ENCODE measurements around the gene TOP3B.

TOP3B gene

GRCh38 chr22:21921729-21922128, 60.9 kb downstream of the TOP3B start:
- Histone ChIP-seq H3K4me3 (ENCODE audit: low read length) (no peak overlapping the region), H4K20me1 (ENCODE audit: control insufficient read depth, insufficient read depth, low read depth, low read length) (no peaks in the 10 kb centered on the region), H3K9me3 (ENCODE audit: control insufficient read depth, insufficient read depth, low read length) (no peaks in the 10 kb centered on the region), H3K4me1 (ENCODE audit: control insufficient read depth, low read length) (no peaks in the 10 kb centered on the region), H3K36me3 (ENCODE audit: control insufficient read depth, low read length) (no peaks in the 10 kb centered on the region), H3K27ac (ENCODE audit: low read depth, low read length) (no peak overlapping the region), H3K9me2 (replicated peaks; ENCODE audit: control insufficient read depth, low read length) (no peaks in the 10 kb centered on the region), H3K27me3 (ENCODE audit: control insufficient read depth, low read length) (no peaks in the 10 kb centered on the region), H3K4me2 (ENCODE audit: low read length) (no peak overlapping the region), H3F3A (ENCODE audit: control insufficient read depth, insufficient read depth) (no peaks in the 10 kb centered on the region), H3K79me2 (ENCODE audit: control insufficient read depth, low read length) (no peaks in the 10 kb centered on the region)
- TF ChIP-seq CTCF (IDR thresholded peaks at IDR 0.05; ENCODE audit: low read depth, low read length, poor library complexity, severe bottlenecking) (no peak), EZH2phosphoT487 (IDR thresholded peaks at IDR 0.05; ENCODE audit: borderline replicate concordance, low read length) (no peak)

GRCh38 chr22:21921184-21921721, 61.3 kb downstream of the TOP3B start:
- Histone ChIP-seq H3K36me3 (ENCODE audit: control insufficient read depth, low read length) (no peaks in the 10 kb centered on the region), H3K9me3 (ENCODE audit: control insufficient read depth, insufficient read depth, low read length) (no peaks in the 10 kb centered on the region), H3K79me2 (ENCODE audit: control insufficient read depth, low read length) (no peaks in the 10 kb centered on the region), H3K4me1 (ENCODE audit: control insufficient read depth, low read length) (no peaks in the 10 kb centered on the region), H3K4me3 (ENCODE audit: low read length) (no peak overlapping the region), H3K27me3 (ENCODE audit: control insufficient read depth, low read length) (no peaks in the 10 kb centered on the region), H3K4me2 (ENCODE audit: low read length) (no peak overlapping the region), H3K9me2 (replicated peaks; ENCODE audit: control insufficient read depth, low read length) (no peaks in the 10 kb centered on the region), H3K27ac (ENCODE audit: low read depth, low read length) (no peak overlapping the region), H4K20me1 (ENCODE audit: control insufficient read depth, insufficient read depth, low read depth, low read length) (no peaks in the 10 kb centered on the region), H3F3A (ENCODE audit: control insufficient read depth, insufficient read depth) (no peaks in the 10 kb centered on the region)
- TF ChIP-seq CTCF (IDR thresholded peaks at IDR 0.05; ENCODE audit: low read depth, low read length, poor library complexity, severe bottlenecking) (no peak), EZH2phosphoT487 (IDR thresholded peaks at IDR 0.05; ENCODE audit: borderline replicate concordance, low read length) (no peak)

- Histone ChIP-seq H3K36me3 (ENCODE audit: control insufficient read depth, low read length) (no peaks in the 10 kb centered on the region), H3K27ac (ENCODE audit: low read depth, low read length) (no peak overlapping the region), H4K20me1 (ENCODE audit: control insufficient read depth, insufficient read depth, low read depth, low read length) (no peaks in the 10 kb centered on the region), H3F3A (ENCODE audit: control insufficient read depth, insufficient read depth) (no peaks in the 10 kb centered on the region), H3K9me3 (ENCODE audit: control insufficient read depth, insufficient read depth, low read length) (no peaks in the 10 kb centered on the region), H3K79me2 (ENCODE audit: control insufficient read depth, low read length) (no peaks in the 10 kb centered on the region), H3K4me3 (ENCODE audit: low read length) (no peak overlapping the region), H3K4me1 (ENCODE audit: control insufficient read depth, low read length) (no peaks in the 10 kb centered on the region), H3K9me2 (replicated peaks; ENCODE audit: control insufficient read depth, low read length) (no peaks in the 10 kb centered on the region), H3K27me3 (ENCODE audit: control insufficient read depth, low read length) (no peaks in the 10 kb centered on the region), H3K4me2 (ENCODE audit: low read length) (no peak overlapping the region)
- TF ChIP-seq EZH2phosphoT487 (IDR thresholded peaks at IDR 0.05; ENCODE audit: borderline replicate concordance, low read length) (no peak), CTCF (IDR thresholded peaks at IDR 0.05; ENCODE audit: low read depth, low read length, poor library complexity, severe bottlenecking) (no peak)
These were observed 62.0 kb downstream of the TOP3B start for GRCh38 chr22:21920341-21921183.

Data from DOHH2 (cell line).